Measurements from ENCODE around the gene GPR137C.

- TF ChIP-seq CTCF (IDR thresholded peaks at IDR 0.05) (no peak), POLR2A (IDR thresholded peaks at IDR 0.05) (no peak)
Observed at GRCh38 chr14:52590318-52590717, 37.7 kb downstream of the GPR137C start.
